ENCODE results near the gene DDX54. TPM values are rescaled to one million over a fixed set of nuclear protein-coding genes. Genes with fewer than 3 reads are reported as not detected.
"Not testable (repeated sequence)": the region's sequence is repeated elsewhere in the genome, so short reads cannot be mapped to it uniquely, and the experiment has no call there.

The DDX54 gene
- total RNA-seq, 1 experiment from 2014 or later, result 43.1 TPM

GRCh38 chr12:113142173-113142885 is 42.9 kb downstream of the DDX54 start:
- no peak for DNase-seq (ENCODE audit: low read depth)

GRCh38 chr12:113141716-113142115 is 43.6 kb downstream of the DDX54 start:
- DNase-seq (ENCODE audit: low read depth), result not testable (repeated sequence)

GRCh38 chr12:113140706-113141105 is 44.6 kb downstream of the DDX54 start:
- no peak for DNase-seq (ENCODE audit: low read depth)

GRCh38 chr12:113138826-113139225 is 46.5 kb downstream of the DDX54 start:
- DNase-seq (ENCODE audit: low read depth), result no peak

- DNase-seq (ENCODE audit: low read depth), result no peak
Measured at GRCh38 chr12:113137861-113138783, 47.2 kb downstream of the DDX54 start.

GRCh38 chr12:113136990-113137511 is 48.2 kb downstream of the DDX54 start:
- DNase-seq (ENCODE audit: low read depth), result no peak

- no peak for DNase-seq (ENCODE audit: low read depth)
Measured at GRCh38 chr12:113136128-113136989, 48.9 kb downstream of the DDX54 start.

GRCh38 chr12:113135178-113136127 is 49.8 kb downstream of the DDX54 start, which contains the start of gene RASAL1:
RASAL1 (minus strand) TSS chr12:113135761; CDS start chr12:113135462, 299 bp downstream.
- DNase-seq (ENCODE audit: low read depth), result peak; percentile 40

GRCh38 chr12:113134521-113134951 is 50.7 kb downstream of the DDX54 start:
- DNase-seq (ENCODE audit: low read depth), result no peak

- no peak for DNase-seq (ENCODE audit: low read depth)
Measured at GRCh38 chr12:113134071-113134470, 51.2 kb downstream of the DDX54 start.

- DNase-seq (ENCODE audit: low read depth), result no peak
Measured at GRCh38 chr12:113133666-113134065, 51.6 kb downstream of the DDX54 start.

GRCh38 chr12:113133036-113133435 is 52.2 kb downstream of the DDX54 start:
- DNase-seq (ENCODE audit: low read depth), result no peak

GRCh38 chr12:113131556-113131955 is 53.7 kb downstream of the DDX54 start:
- DNase-seq (ENCODE audit: low read depth), result no peak

GRCh38 chr12:113130457-113131135 is 54.7 kb downstream of the DDX54 start:
- DNase-seq (ENCODE audit: low read depth), result peak; percentile 72

GRCh38 chr12:113129664-113130456 is 55.4 kb downstream of the DDX54 start:
- no peak for DNase-seq (ENCODE audit: low read depth)

GRCh38 chr12:113128802-113129663 is 56.2 kb downstream of the DDX54 start:
- DNase-seq (ENCODE audit: low read depth), result no peak

- DNase-seq (ENCODE audit: low read depth), result no peak
Measured at GRCh38 chr12:113127791-113128199, 57.5 kb downstream of the DDX54 start.

Data from M059J (cell line).